GM21526 (cell line): ENCODE data around the gene TOLLIP.

Experiments used
- ATAC-seq: cut with Tn5 transposase; IDR thresholded peaks from one replicate; pipeline ENCODE4 v1.9.1; 2021; ENCODE audit warnings: moderate library complexity; ENCODE audit not compliant: unreplicated experiment, low FRiP score

The TOLLIP gene

GRCh38 chr11:1317993-1318392 lies 8.6 kb upstream of the TOLLIP start:
- ATAC-seq = no peak

- no peak for ATAC-seq
Observed at GRCh38 chr11:1317432-1317831, 8.0 kb upstream of the TOLLIP start.

DNA sequence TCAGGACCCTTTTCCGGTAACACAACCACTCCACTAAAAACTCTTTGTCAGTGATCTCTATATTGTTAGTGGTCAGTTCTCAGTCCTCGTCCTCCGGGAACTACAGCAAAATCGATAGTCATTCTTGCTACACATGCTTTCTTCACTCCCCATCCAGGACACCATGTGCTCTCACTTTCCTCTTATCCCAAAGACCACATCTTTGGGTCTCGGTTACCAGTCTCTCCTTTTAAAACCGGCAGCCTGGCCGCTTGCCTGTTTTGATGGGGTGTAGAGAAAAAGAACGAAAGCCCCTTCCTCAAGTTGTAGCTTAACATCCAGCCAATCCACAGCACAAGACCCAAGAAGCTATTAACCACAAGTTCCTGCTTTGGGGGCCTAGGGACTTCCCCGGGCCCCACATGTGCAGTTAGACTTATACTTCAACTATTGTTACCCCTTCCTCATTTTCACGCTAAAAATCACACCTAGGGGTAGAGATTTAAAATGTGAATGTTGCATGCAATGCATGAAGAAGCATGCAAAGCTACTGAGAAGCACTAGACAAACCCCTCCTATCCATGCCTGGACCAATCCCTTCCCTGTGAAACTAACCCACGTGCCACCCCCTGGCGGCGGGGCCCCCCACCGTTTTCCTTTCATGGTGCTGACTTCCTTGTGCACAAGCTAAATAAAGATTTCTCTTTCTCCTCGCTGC lies 1.5 kb upstream of the TOLLIP start:
- ATAC-seq = no peak

DNA sequence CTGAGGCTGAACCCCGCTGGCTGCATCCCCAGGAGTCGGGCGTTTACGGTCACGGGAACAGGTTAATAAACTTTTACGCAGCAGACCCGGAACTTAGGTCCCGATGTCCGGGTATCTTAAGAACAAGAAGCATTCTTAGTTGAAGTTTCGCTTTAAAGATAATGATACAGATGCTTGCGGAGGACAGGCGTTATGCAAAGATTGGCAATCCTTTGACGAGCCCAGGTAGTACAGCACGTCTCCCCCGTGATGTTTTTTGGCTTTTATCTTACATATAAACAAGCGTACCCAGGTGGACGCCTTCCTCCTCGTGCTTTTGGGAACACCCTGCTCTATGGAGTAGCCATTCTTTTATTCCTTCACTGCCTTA lies 871 bp upstream of the TOLLIP start:
- no peak for ATAC-seq

DNA sequence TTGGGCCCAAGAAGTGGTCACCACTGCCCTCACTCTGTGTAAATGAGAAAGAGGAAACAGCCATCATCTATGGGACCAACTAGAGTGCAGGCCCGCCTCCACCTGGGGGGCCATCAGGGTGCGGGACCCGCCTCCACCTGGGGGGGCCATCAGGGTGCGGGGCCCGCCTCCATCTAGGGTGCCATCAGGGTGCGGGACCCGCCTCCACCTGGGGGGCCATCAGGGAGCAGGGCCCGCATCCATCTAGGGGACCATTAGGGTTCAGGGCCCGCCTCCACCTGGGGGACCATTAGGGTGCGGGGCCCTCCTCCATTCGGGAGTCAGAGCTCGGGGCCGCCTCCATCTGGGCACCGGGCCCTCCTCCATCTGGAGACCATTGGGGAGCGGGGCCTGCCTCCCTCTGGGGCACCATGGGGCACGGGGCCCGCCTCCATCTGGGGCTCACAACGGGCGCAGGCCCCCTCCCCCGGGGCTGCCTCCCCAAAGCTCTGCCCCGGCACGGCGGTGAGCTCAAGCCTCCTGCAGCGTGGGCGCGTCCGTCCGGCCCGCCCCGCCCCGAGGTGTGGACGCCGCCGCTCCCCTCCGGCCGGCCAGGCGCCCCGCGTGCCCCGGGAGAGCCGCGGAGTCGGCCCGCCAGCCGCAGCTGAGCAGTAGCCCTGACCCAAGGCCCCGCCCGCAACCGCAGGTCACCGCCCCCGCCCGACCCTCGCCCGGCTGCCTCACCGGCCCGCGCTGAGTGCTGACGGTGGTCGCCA lies 512 bp downstream of the TOLLIP start:
- ATAC-seq = peak; percentile 52

- ATAC-seq = no peak
Observed at GRCh38 chr11:1307998-1308742, 1.3 kb downstream of the TOLLIP start.

- no peak for ATAC-seq
Observed at GRCh38 chr11:1307163-1307870, 2.1 kb downstream of the TOLLIP start.

- no peak for ATAC-seq
Observed at GRCh38 chr11:1306186-1307162, 3.0 kb downstream of the TOLLIP start.

DNA sequence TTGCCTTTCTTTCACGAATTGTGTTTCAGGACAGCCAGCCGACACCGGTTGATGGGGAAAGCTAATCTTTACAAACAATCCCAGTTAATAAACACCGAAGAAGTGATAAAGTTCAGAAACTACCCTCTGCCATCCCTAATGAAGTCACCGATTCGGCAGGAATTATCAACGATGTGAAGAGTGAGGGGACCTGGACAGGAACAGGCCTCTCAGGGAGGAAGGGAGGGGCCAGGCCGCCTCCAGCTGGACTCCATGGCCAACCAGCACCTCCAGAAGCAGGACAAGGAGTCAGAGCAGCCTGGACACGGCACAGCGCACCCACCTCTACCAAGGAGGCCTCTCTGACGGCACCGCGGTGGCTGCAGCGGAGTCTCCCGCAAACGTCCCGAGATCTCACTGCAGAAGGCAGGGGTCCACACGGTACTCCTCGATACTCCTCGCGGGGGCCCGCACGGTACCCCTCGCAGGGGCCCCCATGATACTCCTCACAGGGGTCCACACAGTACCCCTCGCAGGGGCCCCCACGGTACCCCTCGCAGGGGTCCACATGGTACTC lies 3.9 kb downstream of the TOLLIP start:
- ATAC-seq = no peak

DNA sequence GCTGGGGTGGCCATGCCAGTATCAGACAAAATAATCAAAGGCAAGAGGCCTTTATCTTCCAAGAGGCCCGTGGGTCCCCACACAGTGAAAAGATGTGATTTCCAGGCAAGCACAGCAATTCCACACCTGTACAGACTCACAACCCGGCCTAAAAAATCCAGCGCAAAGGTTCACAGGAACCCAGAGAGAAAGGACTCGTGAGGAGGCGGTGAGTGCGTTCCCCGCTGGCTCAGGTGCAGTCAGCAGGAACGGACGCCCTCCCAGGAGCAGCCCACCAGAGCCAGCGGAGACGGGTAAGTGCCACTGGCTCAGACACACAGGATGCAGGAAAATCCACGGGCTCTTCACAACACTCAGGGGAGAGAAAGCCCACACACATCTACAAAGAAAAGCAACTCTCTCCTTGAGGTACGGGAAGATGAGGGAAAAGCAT lies 4.4 kb downstream of the TOLLIP start:
- no peak for ATAC-seq

DNA sequence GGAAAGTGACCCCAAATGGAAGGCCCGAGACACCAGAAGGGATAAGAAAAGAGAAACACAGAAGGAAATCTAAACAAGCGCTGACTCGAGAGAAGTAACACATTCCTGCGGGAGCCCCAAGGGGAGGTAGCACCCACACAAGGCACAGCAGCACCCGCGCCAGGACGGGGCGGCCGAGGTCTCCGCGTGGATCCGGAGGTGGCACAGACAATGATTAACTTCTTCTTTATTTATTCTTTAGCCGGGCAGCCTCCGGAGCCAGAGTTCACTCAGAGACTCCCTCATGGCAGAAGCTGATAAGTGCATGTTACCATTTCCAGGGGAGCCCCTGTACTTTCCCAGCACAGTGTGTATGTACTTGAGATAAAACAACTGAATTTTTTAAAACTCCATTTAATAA lies 5.1 kb downstream of the TOLLIP start:
- no peak for ATAC-seq

- no peak for ATAC-seq
Observed at GRCh38 chr11:1303973-1304372, 5.5 kb downstream of the TOLLIP start.

DNA sequence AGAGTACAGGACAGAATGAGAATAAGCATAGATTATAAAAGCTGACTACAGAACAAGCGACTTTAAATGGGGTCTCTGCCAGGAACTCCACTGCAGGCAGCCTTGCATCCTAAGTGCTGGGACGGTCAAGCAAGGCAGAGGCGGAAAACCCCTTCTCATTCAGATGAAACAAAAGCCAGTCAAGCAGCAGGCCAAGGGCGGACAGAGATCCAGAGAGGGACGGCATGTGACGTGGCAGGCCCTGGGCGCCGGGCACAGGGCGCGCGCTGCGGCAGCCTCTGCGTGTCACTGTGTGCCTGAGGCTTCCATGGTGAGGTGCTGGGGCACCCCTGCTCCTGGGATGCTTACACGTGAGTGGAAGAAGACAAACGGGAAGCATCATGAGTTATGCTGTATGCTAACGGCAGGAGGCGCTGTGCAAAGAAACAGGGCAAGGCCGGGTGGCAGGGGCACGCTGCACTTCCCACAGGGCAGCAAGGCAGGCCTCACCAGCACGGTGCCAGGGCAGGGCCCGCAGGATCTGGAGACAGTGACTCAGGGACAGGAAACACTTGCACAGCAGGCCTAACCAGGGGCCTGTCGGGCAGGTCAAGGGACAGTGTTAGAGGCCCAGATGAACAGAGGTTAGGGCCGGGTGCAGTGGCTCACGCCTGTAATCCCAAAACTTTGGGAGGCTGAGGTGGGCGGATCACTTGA lies 6.2 kb downstream of the TOLLIP start:
- no peak for ATAC-seq

- ATAC-seq = no peak
Observed at GRCh38 chr11:1302461-1303125, 6.8 kb downstream of the TOLLIP start.

GRCh38 chr11:1302041-1302460 lies 7.4 kb downstream of the TOLLIP start:
- no peak for ATAC-seq

DNA sequence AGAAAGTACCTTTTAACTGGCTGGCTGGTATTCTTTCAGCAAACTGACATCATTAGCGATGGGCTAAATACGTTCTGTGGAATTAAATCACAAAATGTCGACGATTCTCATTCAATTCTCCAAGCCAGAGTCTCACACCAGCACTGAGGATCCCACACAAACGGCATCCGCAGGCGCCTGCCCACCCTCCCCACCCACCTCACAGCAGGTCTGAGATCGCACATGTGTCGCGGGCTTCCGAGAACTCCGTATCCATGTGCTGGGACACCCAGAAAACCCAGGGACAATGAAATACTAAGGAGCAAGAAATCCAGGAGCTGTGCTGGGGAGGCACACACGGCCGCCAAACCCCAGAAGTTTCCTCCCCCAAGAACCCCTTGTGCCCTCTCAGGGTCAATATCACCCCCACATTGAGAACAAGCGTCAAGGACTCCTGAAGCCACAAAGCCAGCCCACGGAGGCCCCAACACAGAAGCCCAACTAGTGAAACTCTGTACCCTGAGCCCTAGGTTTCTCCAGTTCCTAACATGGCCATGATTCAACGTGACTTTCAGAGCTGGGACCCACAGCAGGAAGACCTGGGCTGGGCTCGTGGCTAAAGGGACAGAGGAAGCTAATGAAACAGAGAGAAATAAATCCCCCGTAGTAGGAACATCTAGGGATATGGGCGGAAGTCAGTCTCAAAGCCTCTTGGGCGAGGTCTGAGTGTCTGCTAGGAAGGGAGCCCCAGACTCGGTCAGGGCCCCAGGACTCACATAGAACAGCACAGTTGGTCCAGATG lies 8.0 kb downstream of the TOLLIP start:
- no peak for ATAC-seq

- ATAC-seq = no peak
Observed at GRCh38 chr11:1300569-1301187, 8.8 kb downstream of the TOLLIP start.
